ENCODE results near the gene CPT1A.

- TF ChIP-seq POLR2A (IDR thresholded peaks at IDR 0.05) (peak; percentile 27), CTCF (IDR thresholded peaks at IDR 0.05) (no peak), POLR2AphosphoS5 (IDR thresholded peaks at IDR 0.05) (peak; percentile 79 to 93 (median 86))
Measured at GRCh38 chr11:68839054-68839865, 2.5 kb downstream of the CPT1A start.
